Astrocyte of the cerebellum (primary cell): Measurements from ENCODE around the gene WNT16.

ENCODE experiments used
- DNase-seq: peaks from one replicate; pipeline ENCODE4 v3.0.0-alpha.2; 2011; ENCODE audit warnings: low read depth
- H3K4me3 ChIP-seq: 2 replicates; pipeline ENCODE4 v1.5.1; 2011; ENCODE audit warnings: mild to moderate bottlenecking, low read depth, low read length, moderate library complexity
- in situ Hi-C: cut with HindIII; loops from 2 replicates; pipeline ENCODE4 v1.10.0; 2017; ENCODE audit warnings: low sequenced_read_pairs
- TF ChIP-seq, protein P1 (sequence below): IDR thresholded peaks from 2 replicates; pipeline ENCODE4 v1.5.1; 2012; ENCODE audit warnings: low read length, low read depth, moderate library complexity, mild to moderate bottlenecking; ENCODE audit errors: missing control alignments

Gene WNT16

GRCh38 chr7:121334376-121334775, 5.6 kb downstream of the WNT16 start:
- in situ Hi-C loops: loop anchor here (10.0 kb wide), 2 partner anchors 140 to 340 kb away; no protein-coding TSS in a partner anchor
- DNase-seq: no peak

DNA sequence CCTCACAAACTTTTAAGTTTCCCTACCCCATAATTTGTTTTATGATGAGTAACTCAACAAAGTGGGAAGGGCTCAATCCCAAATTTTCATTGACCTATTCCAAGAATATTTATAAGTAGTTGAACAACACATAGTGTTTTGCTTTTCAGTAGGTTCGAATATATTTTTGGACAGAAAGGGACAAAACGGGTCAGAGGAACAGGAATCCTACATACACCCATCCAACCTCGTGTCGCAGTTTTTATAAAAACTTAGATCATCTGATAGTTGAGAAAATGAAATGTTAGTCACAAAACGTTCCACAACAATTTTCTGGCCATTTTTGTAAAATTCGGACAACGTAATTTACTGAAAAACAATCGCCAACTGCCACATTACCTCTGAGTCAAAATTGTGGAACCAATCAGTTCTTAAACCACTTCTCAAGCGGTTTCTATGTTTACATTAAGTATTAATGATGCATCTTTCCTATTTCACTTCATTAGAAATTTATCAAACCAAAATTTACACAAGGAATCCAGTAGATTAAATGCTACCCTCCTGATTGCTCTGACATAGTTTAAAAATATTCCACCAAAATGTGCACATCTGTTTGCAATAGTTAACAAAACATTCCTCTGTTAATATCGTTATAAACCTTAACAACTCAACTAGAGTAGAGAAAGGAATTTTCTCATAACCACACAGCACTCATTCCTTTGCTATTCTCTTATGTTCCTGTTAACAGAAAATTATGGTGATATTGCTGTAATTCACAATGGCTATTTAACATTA, 6.3 kb downstream of the WNT16 start:
- DNase-seq: no peak
- H3K4me3 ChIP-seq: no peak overlapping the region
- in situ Hi-C loops: loop anchor here (10.0 kb wide), 2 partner anchors 140 to 340 kb away; no protein-coding TSS in a partner anchor
- TF ChIP-seq, protein P1, sequence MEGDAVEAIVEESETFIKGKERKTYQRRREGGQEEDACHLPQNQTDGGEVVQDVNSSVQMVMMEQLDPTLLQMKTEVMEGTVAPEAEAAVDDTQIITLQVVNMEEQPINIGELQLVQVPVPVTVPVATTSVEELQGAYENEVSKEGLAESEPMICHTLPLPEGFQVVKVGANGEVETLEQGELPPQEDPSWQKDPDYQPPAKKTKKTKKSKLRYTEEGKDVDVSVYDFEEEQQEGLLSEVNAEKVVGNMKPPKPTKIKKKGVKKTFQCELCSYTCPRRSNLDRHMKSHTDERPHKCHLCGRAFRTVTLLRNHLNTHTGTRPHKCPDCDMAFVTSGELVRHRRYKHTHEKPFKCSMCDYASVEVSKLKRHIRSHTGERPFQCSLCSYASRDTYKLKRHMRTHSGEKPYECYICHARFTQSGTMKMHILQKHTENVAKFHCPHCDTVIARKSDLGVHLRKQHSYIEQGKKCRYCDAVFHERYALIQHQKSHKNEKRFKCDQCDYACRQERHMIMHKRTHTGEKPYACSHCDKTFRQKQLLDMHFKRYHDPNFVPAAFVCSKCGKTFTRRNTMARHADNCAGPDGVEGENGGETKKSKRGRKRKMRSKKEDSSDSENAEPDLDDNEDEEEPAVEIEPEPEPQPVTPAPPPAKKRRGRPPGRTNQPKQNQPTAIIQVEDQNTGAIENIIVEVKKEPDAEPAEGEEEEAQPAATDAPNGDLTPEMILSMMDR: no peak

More at GRCh38 chr7:121334376-121334775, 5.6 kb downstream of the WNT16 start:
- no peak overlapping the region for H3K4me3 ChIP-seq
- TF ChIP-seq, protein P1: no peak

DNA sequence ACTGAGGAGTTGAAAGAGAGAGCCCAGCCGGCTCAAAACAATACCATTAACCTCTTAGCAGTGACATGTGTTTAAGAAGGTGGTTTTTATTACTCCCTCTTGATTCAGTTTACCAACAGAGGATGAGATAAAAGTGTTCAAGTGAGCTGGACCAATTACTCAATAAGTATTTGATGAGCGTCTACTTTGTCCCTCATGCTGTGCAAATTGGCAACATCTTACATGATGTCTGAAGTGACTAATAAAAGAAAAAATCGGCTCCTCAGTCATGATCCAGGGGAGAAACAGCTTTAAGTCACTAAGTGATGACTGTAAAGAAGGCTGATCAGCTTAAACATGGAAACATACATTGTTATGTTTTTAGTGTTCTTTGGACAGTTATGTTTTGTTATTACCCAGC, 7.8 kb downstream of the WNT16 start:
- no peak overlapping the region for H3K4me3 ChIP-seq
- TF ChIP-seq, protein P1: no peak
- in situ Hi-C loops: loop anchor here (10.0 kb wide), 2 partner anchors 142 to 342 kb away; no protein-coding TSS in a partner anchor
- DNase-seq: no peak

DNA sequence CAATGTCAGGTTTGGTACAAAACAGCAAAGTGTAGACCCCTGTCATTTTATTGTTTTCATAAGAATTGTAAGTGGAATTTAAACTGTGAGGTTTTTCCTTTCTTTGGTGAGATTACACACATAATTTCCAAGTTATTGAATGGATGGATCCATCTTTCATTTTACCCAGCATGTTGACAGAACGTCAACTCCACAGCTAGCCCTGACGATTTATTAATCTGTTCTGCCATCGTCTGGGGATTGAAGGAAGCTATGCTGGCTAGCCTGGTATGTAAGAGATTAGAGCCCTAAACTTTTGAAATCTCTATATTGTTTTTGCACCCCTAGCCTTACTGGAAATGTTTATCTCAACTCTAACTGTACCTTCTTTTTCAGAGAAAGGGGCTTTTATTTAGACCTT, 8.6 kb downstream of the WNT16 start:
- TF ChIP-seq, protein P1: peak; percentile 40
- no peak for DNase-seq
- in situ Hi-C loops: loop anchor here (10.0 kb wide), 2 partner anchors 143 to 343 kb away; no protein-coding TSS in a partner anchor
- no peak overlapping the region for H3K4me3 ChIP-seq

DNA sequence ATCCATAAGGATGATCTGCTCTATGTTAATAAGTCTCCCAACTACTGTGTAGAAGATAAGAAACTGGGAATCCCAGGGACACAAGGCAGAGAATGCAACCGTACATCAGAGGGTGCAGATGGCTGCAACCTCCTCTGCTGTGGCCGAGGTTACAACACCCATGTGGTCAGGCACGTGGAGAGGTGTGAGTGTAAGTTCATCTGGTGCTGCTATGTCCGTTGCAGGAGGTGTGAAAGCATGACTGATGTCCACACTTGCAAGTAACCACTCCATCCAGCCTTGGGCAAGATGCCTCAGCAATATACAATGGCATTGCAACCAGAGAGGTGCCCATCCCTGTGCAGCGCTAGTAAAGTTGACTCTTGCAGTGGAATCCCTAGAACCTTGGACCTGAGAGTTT, 10.3 kb downstream of the WNT16 start:
- TF ChIP-seq, protein P1: no peak
- no peak for DNase-seq
- no peak overlapping the region for H3K4me3 ChIP-seq
- in situ Hi-C loops: loop anchor here (10.0 kb wide), 2 partner anchors 144 to 344 kb away; no protein-coding TSS in a partner anchor

GRCh38 chr7:121341933-121342332, 13.1 kb downstream of the WNT16 start:
- in situ Hi-C loops: no loop called here
- H3K4me3 ChIP-seq: no peak overlapping the region
- TF ChIP-seq, protein P1: no peak
- DNase-seq: no peak
